Right lobe of liver (tissue), 6 donors: ENCODE results near the gene ARHGAP11A. TPM values are rescaled to one million over a fixed set of nuclear protein-coding genes. Genes with fewer than 3 reads are reported as not detected.
A peak's percentile ranks its signal among the peaks of the same experiment; 100 is the strongest.

ENCODE experiments used
- ATAC-seq, 4 donors: fragments of 200-7000 bp; cut with Tn5 transposase; one replicate each; pipeline ENCODE4 v1.9.1; 2020; ENCODE audit warnings: mild to moderate bottlenecking in 4 of 4, moderate library complexity in 4 of 4
- DNase-seq, 3 donors: peaks; one replicate each; pipeline ENCODE4 v3.0.0-alpha.2; 2020
- H3K27ac ChIP-seq, 3 donors: fragments of 200-600 bp; one replicate each; pipeline ENCODE4 v1.8.0; 2022
- H3K27me3 ChIP-seq, 2 donors: fragments of 200-600 bp; one replicate each; pipeline ENCODE4 v1.8.0; 2022
- H3K36me3 ChIP-seq, 4 donors: fragments of 200-600 bp; sonication (generic) in 1 of 4; one replicate each; pipeline versions ENCODE4 v1.5.1 to v1.8.0; 2017 to 2022; ENCODE audit warnings: control low read depth in 1 of 4
- H3K4me1 ChIP-seq, 4 donors: fragments of 200-600 bp; sonication (generic) in 1 of 4; one replicate each; pipeline versions ENCODE4 v1.5.1 to v1.8.0; 2017 to 2022; ENCODE audit warnings: control low read depth in 1 of 4
- H3K4me3 ChIP-seq, 3 donors: fragments of 200-600 bp; one replicate each; pipeline ENCODE4 v1.8.0; 2022
- H3K9me3 ChIP-seq, 4 donors: fragments of 200-600 bp; sonication (generic) in 1 of 4; one replicate each; pipeline versions ENCODE4 v1.5.1 to v1.8.0; 2017 to 2022; ENCODE audit warnings: control low read depth in 1 of 4
- CTCF ChIP-seq, 4 donors: fragments of 200-600 bp in 3 of 4; fragments of 450-650 bp in 1 of 4; IDR thresholded peaks; one replicate each; pipeline versions ENCODE4 v1.5.1 to v1.8.0; 2016 to 2022; ENCODE audit warnings: antibody characterized with exemption in 4 of 4, mild to moderate bottlenecking in 2 of 4
- POLR2A ChIP-seq: fragments of 450-650 bp; IDR thresholded peaks from one replicate; pipeline ENCODE4 v1.6.1; 2017; ENCODE audit warnings: antibody characterized with exemption, mild to moderate bottlenecking
- WGBS: methylation state at CpG from one replicate; pipeline ENCODE4 v1.1.6; 2018; ENCODE audit warnings: low coverage, low lambda C conversion rate; ENCODE audit not compliant: insufficient coverage; ENCODE audit errors: missing lambda C conversion rate; 5-methylcytosine and 5-hydroxymethylcytosine counted together
- intact Hi-C, 2 donors: fragments of 100-400 bp; cut with DNase I; formaldehyde crosslinking; loops; one replicate each; pipeline versions ENCODE4 v1.11.2 to v1.14.1; 2022
- total RNA-seq, 6 experiments: library from RNA; depleted of rRNA in 2 of 6; stranded (reverse); fragments of >200 nt in 2 of 6; fragmentation: NEBNext Ultra II Directional in 3 of 6; extraction: Animal tissue kit (Norgen Biotek cat#: 25700) in 3 of 6; gene quantifications; one replicate each; pipeline versions ENCODE4 v1.1.0 to v1.2.4, GENCODE V29; 2016 to 2023
- donor health status: DM: no; HTN: yes; CAD: no.
- donor health status: DM: no; HTN: no; CAD: no.
- donor health status: DM: no; HTN: no; CAD: no.
- donor health status: DM: no; HTN: yes; CAD: no.
- donor health status: DM: no; HTN: yes; CAD: no.

Gene ARHGAP11A
- total RNA-seq, 6 experiments from 2014 or later: 0.51 to 3.3 (median 1.6) TPM

DNA sequence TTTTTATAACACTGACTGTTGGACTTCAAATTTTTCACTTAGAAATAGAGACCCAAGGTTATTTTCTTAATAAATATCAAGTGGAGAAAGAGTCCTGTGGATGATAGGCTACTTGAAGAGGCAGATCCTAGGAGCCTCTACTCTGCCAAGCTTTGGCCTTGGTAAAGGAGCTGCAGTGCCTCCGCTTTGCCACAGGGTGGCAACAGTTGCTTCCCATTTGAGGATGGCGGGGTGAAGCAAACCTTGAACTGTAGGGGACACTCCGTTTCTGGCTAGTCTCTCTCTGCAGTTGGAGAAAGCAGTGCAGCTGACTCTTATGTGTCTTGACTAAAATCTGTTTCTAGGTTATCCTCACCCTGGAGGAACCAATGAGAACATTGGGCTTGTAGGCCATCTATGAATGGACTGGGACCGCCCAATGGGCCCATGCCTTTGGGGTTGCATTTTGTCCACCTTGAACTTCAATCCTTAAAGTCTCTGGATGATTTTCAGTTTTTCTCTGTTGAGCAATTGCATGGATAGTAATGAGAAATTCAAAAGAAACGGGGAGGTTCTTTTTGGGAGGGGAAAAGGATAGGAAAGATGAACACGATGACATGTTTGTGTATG lies 36.0 kb downstream of the ARHGAP11A start:
- Histone ChIP-seq H3K36me3 (no peaks in the 10 kb centered on the region), H3K27ac (no peak overlapping the region), H3K4me1 (peaks cover 0 to 3% (median 0%) of the 10 kb centered on the region in 4 donors), H3K4me3 (no peak overlapping the region), H3K9me3 (no peaks in the 10 kb centered on the region), H3K27me3 (no peaks in the 10 kb centered on the region)
- intact Hi-C loops: no loop called here
- peak; percentile 94 to 97 (median 96) for ATAC-seq
- 31% methylated on average over 6 of the region's 6 CpGs for WGBS
- DNase-seq: peak; percentile 44 to 62 (median 59)
- TF ChIP-seq CTCF (IDR thresholded peaks at IDR 0.05) (peak; percentile 75 to 94 (median 90)), POLR2A (no peak)

- no peak overlapping the region for H3K4me3 ChIP-seq
- DNase-seq (no peak), ATAC-seq (no peak)
- no peaks in the 10 kb centered on the region for H3K9me3 ChIP-seq
- 68% methylated on average over 3 of the region's 3 CpGs for WGBS
- no peak for TF ChIP-seq CTCF (IDR thresholded peaks at IDR 0.05)
- no peak for TF ChIP-seq POLR2A
- no peak overlapping the region for H3K27ac ChIP-seq
- H3K4me1 ChIP-seq: peaks cover 0 to 5% (median 0%) of the 10 kb centered on the region in 4 donors
- H3K27me3 ChIP-seq: no peaks in the 10 kb centered on the region
- H3K36me3 ChIP-seq: no peaks in the 10 kb centered on the region
- intact Hi-C loops: no loop called here
Observed at GRCh38 chr15:32652178-32652577, 36.9 kb downstream of the ARHGAP11A start.

GRCh38 chr15:32656091-32656490 lies 40.8 kb downstream of the ARHGAP11A start:
- Histone ChIP-seq H3K36me3 (no peaks in the 10 kb centered on the region), H3K4me1 (peaks cover 0 to 2% (median 0%) of the 10 kb centered on the region in 4 donors), H3K27ac (no peak overlapping the region), H3K27me3 (no peaks in the 10 kb centered on the region), H3K9me3 (no peaks in the 10 kb centered on the region), H3K4me3 (no peak overlapping the region)
- ATAC-seq (no peak), DNase-seq (no peak)
- TF ChIP-seq POLR2A (no peak), CTCF (IDR thresholded peaks at IDR 0.05) (no peak)
- intact Hi-C loops: no loop called here
- 62% methylated on average over 4 of the region's 4 CpGs for WGBS

GRCh38 chr15:32656496-32656895 lies 41.2 kb downstream of the ARHGAP11A start:
- intact Hi-C loops: no loop called here
- H3K36me3 ChIP-seq: no peaks in the 10 kb centered on the region
- no peaks in the 10 kb centered on the region for H3K27me3 ChIP-seq
- H3K4me1 ChIP-seq: peaks cover 0 to 2% (median 0%) of the 10 kb centered on the region in 4 donors
- ATAC-seq: no peak
- no peak overlapping the region for H3K27ac ChIP-seq
- TF ChIP-seq POLR2A: no peak
- no peak for TF ChIP-seq CTCF (IDR thresholded peaks at IDR 0.05)
- 91% methylated on average over 9 of the region's 9 CpGs for WGBS
- no peak for DNase-seq
- no peak overlapping the region for H3K4me3 ChIP-seq
- H3K9me3 ChIP-seq: no peaks in the 10 kb centered on the region
